SU-DHL-6 (cell line): Measurements from ENCODE around the gene DPT.

ENCODE experiments used
- H2AFZ ChIP-seq: fragments of 200-600 bp; sonication (generic); 2 replicates; pipeline ENCODE4 v1.6.1; 2014; ENCODE audit warnings: low read depth, mild to moderate bottlenecking, moderate library complexity, mixed read lengths, antibody characterized with exemption, low read length; ENCODE audit not compliant: severe bottlenecking
- H3F3A ChIP-seq: fragments of 200-600 bp; shearing (Covaris generic); 2 replicates; pipeline ENCODE4 v1.6.0; 2016; ENCODE audit warnings: antibody characterized with exemption, mild to moderate bottlenecking; ENCODE audit not compliant: insufficient read depth
- H3K27ac ChIP-seq: fragments of 200-600 bp; sonication (generic); 2 replicates; pipeline ENCODE4 v1.5.1; 2016; ENCODE audit warnings: low read depth, mild to moderate bottlenecking, low read length, moderate library complexity, mixed read lengths
- H3K27me3 ChIP-seq: fragments of 200-600 bp; sonication (generic), shearing (Covaris generic); 2 replicates; pipeline ENCODE4 v1.6.0; 2014; ENCODE audit warnings: mild to moderate bottlenecking, low read length
- H3K36me3 ChIP-seq: fragments of 200-600 bp; sonication (generic); 2 replicates; pipeline ENCODE4 v1.6.1; 2014; ENCODE audit warnings: mild to moderate bottlenecking, low read length, mixed read lengths
- H3K4me2 ChIP-seq: fragments of 300-600, 200-600 bp; shearing (Covaris generic), sonication (generic); 2 replicates; pipeline ENCODE4 v1.6.0; 2014; ENCODE audit warnings: low read length, low read depth, mild to moderate bottlenecking; ENCODE audit not compliant: poor library complexity, severe bottlenecking
- H3K4me3 ChIP-seq: fragments of 200-600 bp; sonication (generic); 2 replicates; pipeline ENCODE4 v1.5.1; 2014; ENCODE audit warnings: antibody characterized with exemption, low read length, mild to moderate bottlenecking, mixed read lengths; ENCODE audit not compliant: insufficient read depth, poor library complexity, severe bottlenecking
- H3K79me2 ChIP-seq: fragments of 200-600 bp; sonication (generic); 2 replicates; pipeline ENCODE4 v1.6.1; 2014; ENCODE audit warnings: mild to moderate bottlenecking, low read length, moderate library complexity; ENCODE audit not compliant: insufficient read depth
- H3K9ac ChIP-seq: fragments of 200-600 bp; sonication (generic); 2 replicates; pipeline ENCODE4 v1.7.0; 2014; ENCODE audit warnings: mild to moderate bottlenecking, low read length
- H3K9me2 ChIP-seq: fragments of 200-600 bp; sonication (generic); replicated peaks from 2 replicates; pipeline ENCODE4 v1.6.1; 2014; ENCODE audit warnings: low read length; ENCODE audit not compliant: insufficient read depth
- H3K9me3 ChIP-seq: fragments of 200-600 bp; sonication (generic); 2 replicates; pipeline ENCODE4 v1.6.1; 2014; ENCODE audit warnings: low read length, mixed read lengths; ENCODE audit not compliant: insufficient read depth
- H4K20me1 ChIP-seq: fragments of 200-600 bp; sonication (generic); 2 replicates; pipeline ENCODE4 v1.6.1; 2014; ENCODE audit warnings: low read depth, mild to moderate bottlenecking, antibody characterized with exemption, low read length, moderate library complexity, mixed read lengths
- EZH2phosphoT487 ChIP-seq: fragments of 200-600 bp; sonication (generic), shearing (Covaris generic); conservative IDR thresholded peaks from 2 replicates; pipeline ENCODE4 v1.6.1; 2018; ENCODE audit warnings: mild to moderate bottlenecking, antibody characterized with exemption, low read length, moderate library complexity, mixed read lengths
- TF ChIP-seq, protein P1 (sequence below): fragments of 200-600 bp; sonication (generic); IDR thresholded peaks from one replicate; pipeline ENCODE4 v1.5.1; 2017; ENCODE audit warnings: antibody characterized with exemption, mild to moderate bottlenecking, low read length, moderate library complexity; ENCODE audit not compliant: insufficient read depth, poor library complexity, severe bottlenecking

The DPT gene

DNA sequence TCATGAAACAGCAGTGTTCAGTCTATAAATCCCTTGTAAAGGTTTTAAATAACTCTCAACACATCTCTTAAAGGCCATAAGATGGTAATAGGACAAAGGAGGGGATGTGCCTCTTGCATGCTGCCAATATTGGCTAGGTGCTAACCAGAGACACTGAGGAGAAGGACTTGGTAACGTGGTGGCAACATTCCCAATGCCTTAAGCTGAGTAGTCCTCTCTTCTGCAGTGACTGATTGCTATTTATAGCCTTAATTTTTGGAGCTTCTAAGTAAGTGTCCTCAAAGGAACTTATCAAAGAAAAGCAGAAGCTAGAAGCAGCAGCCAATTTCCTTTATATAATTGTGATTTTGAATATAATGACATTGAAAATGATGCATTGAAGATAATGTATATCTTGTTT is 63.0 kb downstream of the DPT start:
- H3K9me3 ChIP-seq = no peaks in the 10 kb centered on the region
- no peak overlapping the region for H2AFZ ChIP-seq
- no peak overlapping the region for H3K9ac ChIP-seq
- H3K27me3 ChIP-seq = no peaks in the 10 kb centered on the region
- no peak overlapping the region for H3K4me3 ChIP-seq
- H3K27ac ChIP-seq = no peak overlapping the region
- H3F3A ChIP-seq = no peaks in the 10 kb centered on the region
- no peaks in the 10 kb centered on the region for H3K79me2 ChIP-seq
- H3K4me2 ChIP-seq = no peak overlapping the region
- H4K20me1 ChIP-seq = no peaks in the 10 kb centered on the region
- no peaks in the 10 kb centered on the region for H3K9me2 ChIP-seq
- no peaks in the 10 kb centered on the region for H3K36me3 ChIP-seq
- no peak for TF ChIP-seq EZH2phosphoT487
- TF ChIP-seq, protein P1, sequence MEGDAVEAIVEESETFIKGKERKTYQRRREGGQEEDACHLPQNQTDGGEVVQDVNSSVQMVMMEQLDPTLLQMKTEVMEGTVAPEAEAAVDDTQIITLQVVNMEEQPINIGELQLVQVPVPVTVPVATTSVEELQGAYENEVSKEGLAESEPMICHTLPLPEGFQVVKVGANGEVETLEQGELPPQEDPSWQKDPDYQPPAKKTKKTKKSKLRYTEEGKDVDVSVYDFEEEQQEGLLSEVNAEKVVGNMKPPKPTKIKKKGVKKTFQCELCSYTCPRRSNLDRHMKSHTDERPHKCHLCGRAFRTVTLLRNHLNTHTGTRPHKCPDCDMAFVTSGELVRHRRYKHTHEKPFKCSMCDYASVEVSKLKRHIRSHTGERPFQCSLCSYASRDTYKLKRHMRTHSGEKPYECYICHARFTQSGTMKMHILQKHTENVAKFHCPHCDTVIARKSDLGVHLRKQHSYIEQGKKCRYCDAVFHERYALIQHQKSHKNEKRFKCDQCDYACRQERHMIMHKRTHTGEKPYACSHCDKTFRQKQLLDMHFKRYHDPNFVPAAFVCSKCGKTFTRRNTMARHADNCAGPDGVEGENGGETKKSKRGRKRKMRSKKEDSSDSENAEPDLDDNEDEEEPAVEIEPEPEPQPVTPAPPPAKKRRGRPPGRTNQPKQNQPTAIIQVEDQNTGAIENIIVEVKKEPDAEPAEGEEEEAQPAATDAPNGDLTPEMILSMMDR = no peak

DNA sequence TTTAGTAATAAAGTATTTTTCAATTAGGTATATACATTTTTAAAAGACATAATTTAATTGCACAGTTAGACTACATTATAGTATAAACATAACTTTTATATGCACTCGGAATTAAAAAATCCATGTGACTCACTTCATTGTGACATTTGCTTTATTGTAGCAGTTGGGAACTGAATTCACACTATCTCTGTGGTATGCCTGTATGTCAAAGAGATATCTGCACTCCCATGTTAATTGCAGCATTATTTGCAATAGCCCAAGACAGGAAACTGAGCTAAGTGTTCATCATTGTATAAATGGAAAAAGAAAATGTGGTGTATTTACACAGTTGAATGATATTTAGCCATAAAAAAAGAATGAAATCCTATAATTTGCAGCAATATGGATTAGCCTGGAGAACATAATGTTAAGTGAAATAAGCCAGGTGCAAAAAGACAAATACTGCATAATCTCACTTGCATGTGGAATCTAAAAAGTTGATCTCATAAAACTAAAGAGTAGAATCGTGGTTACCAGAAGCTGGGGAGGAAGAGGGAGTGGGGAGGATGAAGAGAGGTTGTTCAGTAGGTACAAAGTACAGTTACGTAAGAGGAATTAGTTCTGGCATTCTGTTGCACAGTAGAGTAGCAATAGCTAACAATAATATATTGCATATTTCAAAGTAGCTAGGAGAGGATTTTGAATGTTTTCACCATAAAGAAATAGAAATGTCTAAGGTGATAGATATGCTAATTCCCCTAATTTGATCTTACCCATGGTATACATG is 64.8 kb downstream of the DPT start:
- H3F3A ChIP-seq = no peaks in the 10 kb centered on the region
- TF ChIP-seq, protein P1 = no peak
- TF ChIP-seq EZH2phosphoT487 = no peak
- no peak overlapping the region for H3K27ac ChIP-seq

DNA sequence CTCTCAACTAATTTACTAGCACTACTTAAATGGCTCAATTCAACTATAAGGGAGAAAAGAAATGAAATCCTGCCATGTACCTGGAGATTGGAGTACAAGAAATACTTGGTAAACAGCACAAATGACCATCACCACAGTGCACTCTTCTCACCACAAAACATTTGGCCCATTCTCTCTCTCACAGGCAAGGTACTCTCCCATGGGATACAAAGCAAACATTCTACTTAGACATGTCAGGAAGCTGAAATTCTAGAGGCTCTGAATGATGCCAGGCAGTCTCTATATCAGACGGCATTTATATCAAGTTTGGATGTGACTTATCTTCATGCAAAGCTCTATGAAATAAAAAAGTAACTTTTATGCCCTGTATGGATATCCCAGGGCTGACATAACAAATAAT is 72.5 kb downstream of the DPT start:
- no peak overlapping the region for H3K4me3 ChIP-seq
- no peaks in the 10 kb centered on the region for H3K9me3 ChIP-seq
- no peak for TF ChIP-seq EZH2phosphoT487
- TF ChIP-seq, protein P1 = no peak
- H3K27me3 ChIP-seq = no peaks in the 10 kb centered on the region
- H3K79me2 ChIP-seq = no peaks in the 10 kb centered on the region
- no peaks in the 10 kb centered on the region for H3F3A ChIP-seq
- no peak overlapping the region for H2AFZ ChIP-seq
- no peak overlapping the region for H3K4me2 ChIP-seq
- no peaks in the 10 kb centered on the region for H4K20me1 ChIP-seq
- H3K27ac ChIP-seq = no peak overlapping the region
- no peaks in the 10 kb centered on the region for H3K9me2 ChIP-seq
- no peak overlapping the region for H3K9ac ChIP-seq
- H3K36me3 ChIP-seq = no peaks in the 10 kb centered on the region

More for the DNA sequence above, 64.8 kb downstream of the DPT start:
- no peaks in the 10 kb centered on the region for H4K20me1 ChIP-seq
- no peak overlapping the region for H3K9ac ChIP-seq
- no peak overlapping the region for H3K4me2 ChIP-seq
- H3K4me3 ChIP-seq = no peak overlapping the region
- H3K36me3 ChIP-seq = no peaks in the 10 kb centered on the region
- H2AFZ ChIP-seq = no peak overlapping the region
- H3K79me2 ChIP-seq = no peaks in the 10 kb centered on the region
- no peaks in the 10 kb centered on the region for H3K9me2 ChIP-seq
- H3K27me3 ChIP-seq = no peaks in the 10 kb centered on the region
- no peaks in the 10 kb centered on the region for H3K9me3 ChIP-seq
